Prostate gland (tissue), 2 donors: ENCODE measurements around the gene PCDHA11. TPM values are rescaled to one million over a fixed set of nuclear protein-coding genes. Genes with fewer than 3 reads are reported as not detected.
"Not testable (repeated sequence)": the region's sequence is repeated elsewhere in the genome, so short reads cannot be mapped to it uniquely, and the experiment has no call there.

Source experiments
- DNase-seq: peaks from one replicate; pipeline ENCODE4 v3.0.0-alpha.2; 2019; ENCODE audit warnings: low spot score
- H3K27ac ChIP-seq, 2 donors: fragments of 200-600 bp; sonication (generic); 2 replicates each; pipeline ENCODE4 v1.5.1; 2017 to 2019
- H3K27me3 ChIP-seq: fragments of 200-600 bp; sonication (generic); replicated peaks from 2 replicates; pipeline ENCODE4 v1.5.1; 2019; ENCODE audit not compliant: insufficient read depth
- H3K36me3 ChIP-seq, 2 donors: fragments of 200-600 bp; sonication (generic); 1 replicate in 1 of 2; 2 replicates in 1 of 2; pipeline versions ENCODE4 v1.5.1 to v1.8.1; 2017 to 2019
- H3K4me1 ChIP-seq: fragments of 200-600 bp; sonication (generic); replicated peaks from 2 replicates; pipeline ENCODE4 v1.5.1; 2019
- H3K4me3 ChIP-seq, 2 donors: fragments of 200-600 bp; sonication (generic); 2 replicates each; pipeline ENCODE4 v1.5.1; 2017 to 2019
- H3K9me3 ChIP-seq: fragments of 200-600 bp; sonication (generic); 2 replicates; pipeline ENCODE4 v1.5.1; 2017
- POLR2A ChIP-seq: fragments of 450-650 bp; IDR thresholded peaks from one replicate; pipeline ENCODE4 v1.6.1; 2016; ENCODE audit warnings: antibody characterized with exemption, mild to moderate bottlenecking
- POLR2AphosphoS5 ChIP-seq: sonication (generic); formaldehyde crosslinking; IDR thresholded peaks from one replicate; pipeline ENCODE4 v1.6.1; 2017; ENCODE audit warnings: antibody characterized with exemption
- WGBS: methylation state at CpG from one replicate; pipeline ENCODE4 v1.1.5; 2018; 5-methylcytosine and 5-hydroxymethylcytosine counted together
- intact Hi-C: fragments of 100-400 bp; cut with DNase I; formaldehyde crosslinking; loops from one replicate; pipeline ENCODE4 v1.14.2; 2022
- total RNA-seq, 2 donors: library from RNA; depleted of rRNA; stranded (reverse); fragments of >200 nt; gene quantifications; one replicate each; pipeline ENCODE4 v1.1.0, GENCODE V29; 2016
- TF ChIP-seq, protein P1 (sequence below), 4 experiments: fragments of 200-600 bp in 2 of 4; fragments of 450-650 bp in 2 of 4; sonication (generic) in 2 of 4; IDR thresholded peaks; 1 replicate in 3 of 4; 2 replicates in 1 of 4; pipeline ENCODE4 v1.5.1; 2016 to 2019; ENCODE audit warnings: antibody characterized with exemption in 4 of 4, mild to moderate bottlenecking in 2 of 4, moderate library complexity in 2 of 4

Gene PCDHA11
- total RNA-seq, 2 donors from 2014 or later: 0.85 to 1.5 TPM

DNA sequence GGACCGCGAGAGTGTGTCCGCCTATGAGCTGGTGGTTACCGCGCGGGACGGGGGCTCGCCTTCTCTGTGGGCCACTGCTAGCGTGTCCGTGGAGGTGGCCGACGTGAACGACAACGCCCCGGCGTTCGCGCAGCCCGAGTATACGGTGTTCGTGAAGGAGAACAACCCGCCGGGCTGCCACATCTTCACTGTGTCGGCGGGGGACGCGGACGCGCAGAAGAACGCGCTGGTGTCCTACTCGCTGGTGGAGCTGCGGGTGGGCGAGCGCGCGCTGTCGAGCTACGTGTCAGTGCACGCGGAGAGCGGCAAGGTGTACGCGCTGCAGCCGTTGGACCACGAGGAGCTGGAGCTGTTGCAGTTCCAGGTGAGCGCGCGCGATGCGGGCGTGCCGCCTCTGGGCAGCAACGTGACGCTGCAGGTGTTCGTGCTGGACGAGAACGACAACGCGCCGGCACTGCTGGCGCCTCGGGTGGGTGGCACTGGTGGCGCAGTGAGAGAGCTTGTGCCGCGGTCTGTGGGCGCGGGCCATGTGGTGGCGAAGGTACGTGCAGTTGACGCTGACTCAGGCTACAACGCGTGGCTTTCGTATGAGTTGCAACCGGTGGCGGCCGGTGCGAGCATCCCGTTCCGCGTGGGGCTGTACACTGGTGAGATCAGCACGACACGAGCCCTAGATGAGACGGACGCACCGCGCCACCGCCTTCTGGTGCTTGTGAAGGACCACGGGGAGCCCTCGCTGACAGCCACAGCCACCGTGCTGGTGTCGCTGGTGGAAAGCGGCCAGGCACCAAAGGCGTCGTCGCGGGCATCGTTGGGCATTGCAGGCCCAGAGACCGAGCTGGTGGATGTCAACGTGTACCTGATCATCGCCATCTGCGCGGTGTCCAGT, 32.9 kb upstream of the PCDHA11 start:
- no peak overlapping the region for H3K27ac ChIP-seq
- no peaks in the 10 kb centered on the region for H3K4me1 ChIP-seq
- DNase-seq: no peak
- TF ChIP-seq POLR2A: no peak
- no peaks in the 10 kb centered on the region for H3K36me3 ChIP-seq
- intact Hi-C loops: no loop called here
- WGBS: 47% methylated on average over 84 of the region's 103 CpGs
- peaks cover 4% of the 10 kb centered on the region for H3K27me3 ChIP-seq
- no peak overlapping the region for H3K4me3 ChIP-seq
- H3K9me3 ChIP-seq: no peaks in the 10 kb centered on the region

DNA sequence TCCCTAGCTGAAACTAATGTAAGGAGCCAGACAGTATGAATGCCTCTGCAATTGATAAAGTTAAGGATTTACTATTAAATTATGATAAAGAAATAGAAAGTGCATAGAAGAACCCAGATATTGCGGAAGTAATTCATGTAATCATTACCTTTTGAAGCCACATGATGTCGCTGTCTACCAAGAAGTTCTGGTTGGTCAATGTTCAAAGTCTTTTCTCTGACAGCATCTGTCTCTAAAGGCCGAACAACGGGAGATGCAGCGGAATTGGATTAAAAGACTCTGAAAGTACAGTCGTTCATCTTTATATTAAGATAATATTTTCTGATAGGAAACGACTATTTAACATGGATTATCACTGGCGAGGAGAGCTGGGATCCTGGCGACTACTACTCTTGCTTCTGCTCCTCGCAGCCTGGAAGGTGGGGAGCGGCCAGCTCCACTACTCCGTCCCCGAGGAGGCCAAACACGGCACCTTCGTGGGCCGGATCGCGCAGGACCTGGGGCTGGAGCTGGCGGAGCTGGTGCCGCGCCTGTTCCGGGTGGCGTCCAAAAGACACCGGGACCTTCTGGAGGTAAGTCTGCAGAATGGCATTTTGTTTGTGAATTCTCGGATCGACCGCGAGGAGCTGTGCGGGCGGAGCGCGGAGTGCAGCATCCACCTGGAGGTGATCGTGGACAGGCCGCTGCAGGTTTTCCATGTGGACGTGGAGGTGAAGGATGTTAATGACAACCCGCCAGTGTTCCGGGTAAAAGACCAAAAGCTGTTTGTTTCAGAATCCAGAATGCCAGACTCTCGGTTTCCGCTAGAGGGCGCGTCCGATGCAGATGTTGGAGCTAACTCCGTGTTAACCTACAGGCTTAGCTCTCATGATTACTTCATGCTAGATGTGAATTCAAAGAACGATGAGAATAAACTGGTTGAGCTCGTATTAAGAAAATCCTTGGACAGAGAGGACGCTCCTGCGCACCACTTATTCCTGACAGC, 27.5 kb upstream of the PCDHA11 start, which contains the start of gene PCDHA8:
TSS of gene PCDHA8 (plus strand) at position 210 of the 985 bp plus-strand sequence. CDS start at position 345, 135 bp downstream.
- Histone ChIP-seq H3K36me3 (no peaks in the 10 kb centered on the region), H3K27me3 (peaks cover 4% of the 10 kb centered on the region), H3K27ac (no peak within 1 kb of the TSS), H3K4me3 (no peak within 1 kb of the TSS), H3K9me3 (no peaks in the 10 kb centered on the region), H3K4me1 (no peaks in the 10 kb centered on the region)
- WGBS: 21% methylated on average over 46 of the region's 47 CpGs
- intact Hi-C loops: no loop called here
- DNase-seq: no peak
- no peak for TF ChIP-seq POLR2AphosphoS5

DNA sequence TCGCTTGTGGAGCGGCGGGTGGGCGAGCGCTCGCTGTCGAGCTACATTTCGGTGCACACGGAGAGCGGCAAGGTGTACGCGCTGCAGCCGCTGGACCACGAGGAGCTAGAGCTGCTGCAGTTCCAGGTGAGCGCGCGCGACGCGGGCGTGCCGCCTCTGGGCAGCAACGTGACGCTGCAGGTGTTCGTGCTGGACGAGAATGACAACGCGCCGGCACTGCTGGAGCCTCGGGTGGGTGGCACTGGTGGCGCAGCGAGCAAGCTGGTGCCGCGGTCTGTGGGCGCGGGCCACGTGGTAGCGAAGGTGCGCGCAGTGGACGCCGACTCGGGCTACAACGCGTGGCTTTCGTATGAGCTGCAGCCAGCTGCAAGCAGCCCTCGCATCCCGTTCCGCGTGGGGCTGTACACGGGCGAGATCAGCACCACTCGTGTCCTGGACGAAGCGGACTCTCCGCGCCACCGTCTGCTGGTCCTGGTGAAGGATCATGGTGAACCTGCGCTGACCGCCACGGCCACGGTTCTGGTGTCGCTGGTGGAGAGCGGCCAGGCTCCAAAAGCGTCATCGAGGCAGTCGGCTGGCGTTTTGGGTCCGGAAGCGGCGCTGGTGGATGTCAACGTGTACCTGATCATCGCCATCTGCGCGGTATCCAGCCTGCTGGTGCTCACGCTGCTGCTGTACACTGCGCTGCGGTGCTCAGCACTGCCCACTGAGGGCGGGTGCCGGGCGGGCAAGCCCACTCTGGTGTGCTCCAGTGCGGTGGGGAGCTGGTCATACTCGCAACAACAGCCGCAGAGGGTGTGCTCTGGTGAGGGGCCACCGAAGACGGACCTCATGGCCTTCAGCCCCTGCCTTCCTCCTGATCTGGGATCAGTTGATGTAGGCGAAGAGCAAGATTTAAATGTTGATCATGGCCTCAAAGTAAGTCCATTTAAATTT, 25.7 kb upstream of the PCDHA11 start:
- Histone ChIP-seq H3K9me3 (no peaks in the 10 kb centered on the region), H3K4me1 (no peaks in the 10 kb centered on the region), H3K27ac (no peak overlapping the region), H3K4me3 (no peak overlapping the region), H3K36me3 (no peaks in the 10 kb centered on the region), H3K27me3 (no peaks in the 10 kb centered on the region)
- DNase-seq: no peak
- intact Hi-C loops: no loop called here
- WGBS: 43% methylated on average over 85 of the region's 87 CpGs
- TF ChIP-seq, protein P1, sequence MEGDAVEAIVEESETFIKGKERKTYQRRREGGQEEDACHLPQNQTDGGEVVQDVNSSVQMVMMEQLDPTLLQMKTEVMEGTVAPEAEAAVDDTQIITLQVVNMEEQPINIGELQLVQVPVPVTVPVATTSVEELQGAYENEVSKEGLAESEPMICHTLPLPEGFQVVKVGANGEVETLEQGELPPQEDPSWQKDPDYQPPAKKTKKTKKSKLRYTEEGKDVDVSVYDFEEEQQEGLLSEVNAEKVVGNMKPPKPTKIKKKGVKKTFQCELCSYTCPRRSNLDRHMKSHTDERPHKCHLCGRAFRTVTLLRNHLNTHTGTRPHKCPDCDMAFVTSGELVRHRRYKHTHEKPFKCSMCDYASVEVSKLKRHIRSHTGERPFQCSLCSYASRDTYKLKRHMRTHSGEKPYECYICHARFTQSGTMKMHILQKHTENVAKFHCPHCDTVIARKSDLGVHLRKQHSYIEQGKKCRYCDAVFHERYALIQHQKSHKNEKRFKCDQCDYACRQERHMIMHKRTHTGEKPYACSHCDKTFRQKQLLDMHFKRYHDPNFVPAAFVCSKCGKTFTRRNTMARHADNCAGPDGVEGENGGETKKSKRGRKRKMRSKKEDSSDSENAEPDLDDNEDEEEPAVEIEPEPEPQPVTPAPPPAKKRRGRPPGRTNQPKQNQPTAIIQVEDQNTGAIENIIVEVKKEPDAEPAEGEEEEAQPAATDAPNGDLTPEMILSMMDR (IDR thresholded peaks at IDR 0.05): no peak
- TF ChIP-seq POLR2A (no peak), POLR2AphosphoS5 (no peak)

DNA sequence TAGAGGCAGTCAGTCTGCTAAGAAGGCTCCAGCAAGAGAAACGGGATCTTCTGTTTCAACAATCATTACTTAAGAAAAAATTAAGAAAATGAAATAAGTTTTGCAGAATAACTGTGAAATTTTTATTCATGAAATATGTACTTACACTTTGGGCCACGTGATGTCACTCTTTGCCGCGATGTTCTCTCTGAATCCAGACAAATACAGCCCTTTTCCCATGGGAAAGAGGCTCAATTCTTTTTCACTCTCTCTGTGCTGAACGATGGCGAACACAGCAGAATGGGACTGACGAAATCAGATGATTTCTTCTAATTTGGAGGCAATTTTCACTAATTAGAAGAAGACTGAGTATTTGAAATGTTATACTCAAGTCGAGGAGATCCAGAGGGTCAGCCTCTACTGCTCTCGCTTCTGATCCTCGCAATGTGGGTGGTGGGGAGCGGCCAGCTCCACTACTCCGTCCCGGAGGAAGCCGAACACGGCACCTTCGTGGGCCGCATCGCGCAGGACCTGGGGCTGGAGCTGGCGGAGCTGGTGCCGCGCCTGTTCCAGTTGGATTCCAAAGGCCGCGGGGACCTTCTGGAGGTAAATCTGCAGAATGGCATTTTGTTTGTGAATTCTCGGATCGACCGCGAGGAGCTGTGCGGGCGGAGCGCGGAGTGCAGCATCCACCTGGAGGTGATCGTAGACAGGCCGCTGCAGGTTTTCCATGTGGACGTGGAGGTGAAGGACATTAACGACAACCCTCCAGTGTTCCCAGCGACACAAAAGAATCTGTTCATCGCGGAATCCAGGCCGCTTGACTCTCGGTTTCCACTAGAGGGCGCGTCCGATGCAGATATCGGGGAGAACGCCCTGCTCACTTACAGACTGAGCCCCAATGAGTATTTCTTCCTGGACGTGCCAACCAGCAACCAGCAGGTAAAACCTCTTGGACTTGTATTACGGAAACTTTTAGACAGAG, 20.3 kb upstream of the PCDHA11 start, which contains the start of gene PCDHA9:
TSS of gene PCDHA9 (plus strand) at position 244 of the 964 bp plus-strand sequence. CDS start at position 358, 114 bp downstream.
- intact Hi-C loops, H3K27ac ChIP-seq, H3K4me1 ChIP-seq, H3K4me3 ChIP-seq, DNase-seq, H3K9me3 ChIP-seq, H3K27me3 ChIP-seq, H3K36me3 ChIP-seq: not testable (repeated sequence)
- WGBS: 19% methylated on average over 29 of the region's 48 CpGs

DNA sequence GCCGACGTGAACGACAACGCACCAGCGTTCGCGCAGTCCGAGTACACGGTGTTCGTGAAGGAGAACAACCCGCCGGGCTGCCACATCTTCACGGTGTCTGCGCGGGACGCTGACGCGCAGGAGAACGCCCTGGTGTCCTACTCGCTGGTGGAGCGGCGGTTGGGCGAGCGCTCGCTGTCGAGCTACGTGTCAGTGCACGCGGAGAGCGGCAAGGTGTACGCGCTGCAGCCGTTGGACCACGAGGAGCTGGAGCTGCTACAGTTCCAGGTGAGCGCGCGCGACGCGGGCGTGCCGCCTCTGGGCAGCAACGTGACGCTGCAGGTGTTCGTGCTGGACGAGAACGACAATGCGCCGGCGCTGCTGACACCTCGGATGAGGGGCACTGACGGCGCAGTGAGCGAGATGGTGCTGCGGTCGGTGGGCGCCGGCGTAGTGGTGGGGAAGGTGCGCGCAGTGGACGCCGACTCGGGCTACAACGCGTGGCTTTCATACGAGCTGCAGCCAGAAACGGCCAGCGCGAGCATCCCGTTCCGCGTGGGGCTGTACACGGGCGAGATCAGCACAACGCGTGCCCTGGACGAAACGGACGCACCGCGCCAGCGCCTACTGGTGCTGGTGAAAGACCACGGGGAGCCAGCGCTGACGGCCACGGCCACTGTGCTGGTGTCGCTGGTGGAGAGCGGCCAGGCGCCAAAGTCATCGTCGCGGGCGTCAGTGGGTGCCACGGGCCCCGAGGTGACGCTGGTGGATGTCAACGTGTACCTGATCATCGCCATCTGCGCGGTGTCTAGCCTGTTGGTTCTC, 18.7 kb upstream of the PCDHA11 start:
- not testable (repeated sequence) for H3K4me1 ChIP-seq, H3K9me3 ChIP-seq, H3K27me3 ChIP-seq, H3K27ac ChIP-seq, DNase-seq, H3K36me3 ChIP-seq, H3K4me3 ChIP-seq
- 41% methylated on average over 95 of the region's 101 CpGs for WGBS
- intact Hi-C loops: loop anchor here (10.0 kb wide), 1 partner anchor 195 kb away; no protein-coding TSS in a partner anchor
